Panc1 (cell line): Measurements from ENCODE around the gene BMP7. TPM values are rescaled to one million over a fixed set of nuclear protein-coding genes. Genes with fewer than 3 reads are reported as not detected.
A peak's percentile ranks its signal among the peaks of the same experiment; 100 is the strongest.
"Not testable (repeated sequence)": the region's sequence is repeated elsewhere in the genome, so short reads cannot be mapped to it uniquely, and the experiment has no call there.

Experiments
- ATAC-seq: fragments of 200-7000 bp; cut with Tn5 transposase; 2 replicates; pipeline ENCODE4 v1.9.1; 2020; ENCODE audit warnings: mild to moderate bottlenecking, moderate library complexity
- BruUV-seq: library from RNA; stranded (reverse); fragments of 400-500 nt; replicated peaks from 2 replicates; lab custom pipeline; 2021; lab: Mats Ljungman, UMichigan
- CTCF ChIA-PET: fragments of 300-600 bp; sonication (Branson Sonifier 250); formaldehyde crosslinking; loops from one replicate; lab custom pipeline; 2022; ENCODE audit warnings: antibody characterized with exemption; lab: Charles Lee
- POLR2A ChIA-PET: fragments of 300-600 bp; sonication (Branson Sonifier 250); formaldehyde crosslinking; loops from one replicate; lab custom pipeline; 2022; ENCODE audit warnings: antibody characterized with exemption; lab: Charles Lee
- DNase-seq: peaks from one replicate; pipeline ENCODE4 v3.0.0-alpha.2; 2010; ENCODE audit warnings: low read depth, low spot score
- H3K27ac ChIP-seq: 2 replicates; pipeline ENCODE4 v1.5.1; 2011; ENCODE audit warnings: mild to moderate bottlenecking, low read length, inconsistent platforms
- H3K27me3 ChIP-seq: fragments of 200-500 bp; sonication (Bioruptor generic); 2 replicates; pipeline ENCODE4 v1.6.0; 2014; ENCODE audit warnings: low read length, inconsistent platforms; ENCODE audit not compliant: control insufficient read depth, insufficient read depth
- H3K36me3 ChIP-seq: fragments of 200-500 bp; sonication (Bioruptor generic); 2 replicates; pipeline ENCODE4 v1.5.1; 2014; ENCODE audit warnings: inconsistent platforms, mild to moderate bottlenecking, low read length, moderate library complexity; ENCODE audit not compliant: control insufficient read depth, insufficient read depth
- H3K4me1 ChIP-seq: 2 replicates; pipeline ENCODE4 v1.5.1; 2011; ENCODE audit warnings: inconsistent platforms, mild to moderate bottlenecking, low read length, moderate library complexity; ENCODE audit not compliant: control insufficient read depth, insufficient read depth
- H3K4me3 ChIP-seq, 2 experiments: 2 replicates each; pipeline ENCODE4 v1.5.1; 2011 to 2012; ENCODE audit warnings: low read depth in 2 of 2, low read length in 2 of 2, mild to moderate bottlenecking in 2 of 2, inconsistent platforms in 1 of 2, moderate library complexity in 1 of 2
- H3K9me3 ChIP-seq: fragments of 200-500 bp; sonication (Bioruptor generic); 2 replicates; pipeline ENCODE4 v1.5.1; 2014; ENCODE audit warnings: low read depth, mild to moderate bottlenecking, inconsistent platforms, low read length, moderate library complexity; ENCODE audit not compliant: control insufficient read depth, insufficient read depth
- POLR2AphosphoS5 ChIP-seq: IDR thresholded peaks from 2 replicates; pipeline ENCODE4 v1.6.1; 2012; ENCODE audit warnings: mild to moderate bottlenecking, low read depth, low read length, moderate library complexity
- SIN3A ChIP-seq: IDR thresholded peaks from 2 replicates; pipeline ENCODE4 v1.6.1; 2012; ENCODE audit warnings: low read depth, mild to moderate bottlenecking, low read length, moderate library complexity, borderline replicate concordance; ENCODE audit not compliant: insufficient read depth
- TCF7L2 ChIP-seq: IDR thresholded peaks from 2 replicates; pipeline ENCODE4 v1.6.1; 2011; ENCODE audit warnings: mild to moderate bottlenecking, low read depth, low read length, inconsistent platforms
- in situ Hi-C: cut with HindIII; loops from 2 replicates; pipeline ENCODE4 v1.10.0; 2016; ENCODE audit warnings: low sequenced_read_pairs, low pct_unique_long_range_greater_than_20kb
- intact Hi-C: fragments of 100-400 bp; cut with micrococcal nuclease; formaldehyde crosslinking; loops from one replicate; pipeline ENCODE4 v1.10.0; 2022; ENCODE audit not compliant: unreplicated experiment
- total RNA-seq: library from RNA; stranded (reverse); gene quantifications from one replicate; pipeline ENCODE4 v1.2.1, GENCODE V29; 2021; ENCODE audit not compliant: unreplicated experiment
- TF ChIP-seq, protein P1 (sequence below), 2 experiments: IDR thresholded peaks; 2 replicates each; pipeline ENCODE4 v1.6.1; 2011 to 2012; ENCODE audit warnings: low read depth in 2 of 2, control low read depth in 1 of 2, low read length in 1 of 2, mild to moderate bottlenecking in 1 of 2, moderate library complexity in 1 of 2; ENCODE audit not compliant: insufficient read depth in 1 of 2
- TF ChIP-seq, protein P2 (sequence below): fragments of 450-650 bp; IDR thresholded peaks from 2 replicates; pipeline ENCODE4 v1.5.1; 2017; ENCODE audit warnings: mild to moderate bottlenecking

Gene BMP7
- total RNA-seq, 1 experiment from 2014 or later, result 11.5 TPM

DNA sequence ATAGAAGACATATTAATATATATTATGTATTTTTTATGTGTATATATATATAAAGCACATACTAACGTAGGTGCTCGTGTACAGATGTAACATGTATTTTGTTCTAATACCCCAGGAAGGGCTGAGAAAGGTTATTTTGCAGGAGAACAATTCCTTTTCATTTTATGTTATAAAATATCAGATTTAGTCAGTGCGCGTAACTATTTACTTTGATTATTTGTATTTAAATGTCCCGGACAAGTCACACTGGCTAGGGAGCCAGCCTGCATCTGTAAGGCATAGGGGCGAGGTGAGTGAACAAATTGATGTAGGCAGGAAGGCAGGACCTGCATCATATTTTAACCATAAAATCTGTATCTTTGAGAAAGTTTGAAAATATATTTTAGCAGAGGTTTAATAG lies 74.1 kb downstream of the BMP7 start:
- BruUV-seq, result no TSS peak
- H3K27me3 ChIP-seq, result no peaks in the 10 kb centered on the region
- CTCF ChIA-PET, result no interaction called here
- no peak overlapping the region for H3K4me3 ChIP-seq
- H3K36me3 ChIP-seq, result no peaks in the 10 kb centered on the region
- DNase-seq (no peak), ATAC-seq (no peak)
- H3K4me1 ChIP-seq, result no peaks in the 10 kb centered on the region
- in situ Hi-C loops (no loop called here), intact Hi-C loops (no loop called here)
- H3K27ac ChIP-seq, result no peak overlapping the region
- H3K9me3 ChIP-seq, result no peaks in the 10 kb centered on the region
- POLR2A ChIA-PET, result no interaction called here
- TF ChIP-seq, protein P1, sequence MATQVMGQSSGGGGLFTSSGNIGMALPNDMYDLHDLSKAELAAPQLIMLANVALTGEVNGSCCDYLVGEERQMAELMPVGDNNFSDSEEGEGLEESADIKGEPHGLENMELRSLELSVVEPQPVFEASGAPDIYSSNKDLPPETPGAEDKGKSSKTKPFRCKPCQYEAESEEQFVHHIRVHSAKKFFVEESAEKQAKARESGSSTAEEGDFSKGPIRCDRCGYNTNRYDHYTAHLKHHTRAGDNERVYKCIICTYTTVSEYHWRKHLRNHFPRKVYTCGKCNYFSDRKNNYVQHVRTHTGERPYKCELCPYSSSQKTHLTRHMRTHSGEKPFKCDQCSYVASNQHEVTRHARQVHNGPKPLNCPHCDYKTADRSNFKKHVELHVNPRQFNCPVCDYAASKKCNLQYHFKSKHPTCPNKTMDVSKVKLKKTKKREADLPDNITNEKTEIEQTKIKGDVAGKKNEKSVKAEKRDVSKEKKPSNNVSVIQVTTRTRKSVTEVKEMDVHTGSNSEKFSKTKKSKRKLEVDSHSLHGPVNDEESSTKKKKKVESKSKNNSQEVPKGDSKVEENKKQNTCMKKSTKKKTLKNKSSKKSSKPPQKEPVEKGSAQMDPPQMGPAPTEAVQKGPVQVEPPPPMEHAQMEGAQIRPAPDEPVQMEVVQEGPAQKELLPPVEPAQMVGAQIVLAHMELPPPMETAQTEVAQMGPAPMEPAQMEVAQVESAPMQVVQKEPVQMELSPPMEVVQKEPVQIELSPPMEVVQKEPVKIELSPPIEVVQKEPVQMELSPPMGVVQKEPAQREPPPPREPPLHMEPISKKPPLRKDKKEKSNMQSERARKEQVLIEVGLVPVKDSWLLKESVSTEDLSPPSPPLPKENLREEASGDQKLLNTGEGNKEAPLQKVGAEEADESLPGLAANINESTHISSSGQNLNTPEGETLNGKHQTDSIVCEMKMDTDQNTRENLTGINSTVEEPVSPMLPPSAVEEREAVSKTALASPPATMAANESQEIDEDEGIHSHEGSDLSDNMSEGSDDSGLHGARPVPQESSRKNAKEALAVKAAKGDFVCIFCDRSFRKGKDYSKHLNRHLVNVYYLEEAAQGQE (IDR thresholded peaks at IDR 0.05; ENCODE audit: insufficient read depth in 1 of 2, low read depth in 2 of 2, low read length in 1 of 2), result no peak
- no peak for TF ChIP-seq SIN3A
- no peak for TF ChIP-seq POLR2AphosphoS5
- TF ChIP-seq, protein P2, sequence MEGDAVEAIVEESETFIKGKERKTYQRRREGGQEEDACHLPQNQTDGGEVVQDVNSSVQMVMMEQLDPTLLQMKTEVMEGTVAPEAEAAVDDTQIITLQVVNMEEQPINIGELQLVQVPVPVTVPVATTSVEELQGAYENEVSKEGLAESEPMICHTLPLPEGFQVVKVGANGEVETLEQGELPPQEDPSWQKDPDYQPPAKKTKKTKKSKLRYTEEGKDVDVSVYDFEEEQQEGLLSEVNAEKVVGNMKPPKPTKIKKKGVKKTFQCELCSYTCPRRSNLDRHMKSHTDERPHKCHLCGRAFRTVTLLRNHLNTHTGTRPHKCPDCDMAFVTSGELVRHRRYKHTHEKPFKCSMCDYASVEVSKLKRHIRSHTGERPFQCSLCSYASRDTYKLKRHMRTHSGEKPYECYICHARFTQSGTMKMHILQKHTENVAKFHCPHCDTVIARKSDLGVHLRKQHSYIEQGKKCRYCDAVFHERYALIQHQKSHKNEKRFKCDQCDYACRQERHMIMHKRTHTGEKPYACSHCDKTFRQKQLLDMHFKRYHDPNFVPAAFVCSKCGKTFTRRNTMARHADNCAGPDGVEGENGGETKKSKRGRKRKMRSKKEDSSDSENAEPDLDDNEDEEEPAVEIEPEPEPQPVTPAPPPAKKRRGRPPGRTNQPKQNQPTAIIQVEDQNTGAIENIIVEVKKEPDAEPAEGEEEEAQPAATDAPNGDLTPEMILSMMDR, result no peak
- no peak for TF ChIP-seq TCF7L2

DNA sequence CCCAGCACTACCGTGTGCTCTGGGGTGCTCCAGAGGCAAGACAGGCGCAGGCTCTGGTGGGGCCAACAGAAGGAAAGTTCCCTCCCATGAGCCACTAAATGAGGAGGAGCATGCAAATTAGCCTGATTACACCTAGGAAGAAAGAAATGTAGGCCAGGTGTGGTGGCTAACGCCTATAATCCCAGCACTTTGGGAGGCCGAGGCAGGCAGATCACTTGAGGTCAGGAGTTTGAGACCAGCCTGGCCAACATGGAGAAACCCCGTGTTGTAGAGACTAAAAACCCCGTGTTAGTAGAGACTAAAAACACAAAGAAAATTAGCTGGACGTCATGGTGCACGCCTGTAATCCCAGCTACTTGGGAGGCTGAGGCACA lies 75.2 kb downstream of the BMP7 start:
- intact Hi-C loops, CTCF ChIA-PET, BruUV-seq, H3K27me3 ChIP-seq, H3K4me3 ChIP-seq, H3K9me3 ChIP-seq, H3K36me3 ChIP-seq, H3K4me1 ChIP-seq, H3K27ac ChIP-seq, ATAC-seq, POLR2A ChIA-PET, in situ Hi-C loops, DNase-seq: not testable (repeated sequence)

DNA sequence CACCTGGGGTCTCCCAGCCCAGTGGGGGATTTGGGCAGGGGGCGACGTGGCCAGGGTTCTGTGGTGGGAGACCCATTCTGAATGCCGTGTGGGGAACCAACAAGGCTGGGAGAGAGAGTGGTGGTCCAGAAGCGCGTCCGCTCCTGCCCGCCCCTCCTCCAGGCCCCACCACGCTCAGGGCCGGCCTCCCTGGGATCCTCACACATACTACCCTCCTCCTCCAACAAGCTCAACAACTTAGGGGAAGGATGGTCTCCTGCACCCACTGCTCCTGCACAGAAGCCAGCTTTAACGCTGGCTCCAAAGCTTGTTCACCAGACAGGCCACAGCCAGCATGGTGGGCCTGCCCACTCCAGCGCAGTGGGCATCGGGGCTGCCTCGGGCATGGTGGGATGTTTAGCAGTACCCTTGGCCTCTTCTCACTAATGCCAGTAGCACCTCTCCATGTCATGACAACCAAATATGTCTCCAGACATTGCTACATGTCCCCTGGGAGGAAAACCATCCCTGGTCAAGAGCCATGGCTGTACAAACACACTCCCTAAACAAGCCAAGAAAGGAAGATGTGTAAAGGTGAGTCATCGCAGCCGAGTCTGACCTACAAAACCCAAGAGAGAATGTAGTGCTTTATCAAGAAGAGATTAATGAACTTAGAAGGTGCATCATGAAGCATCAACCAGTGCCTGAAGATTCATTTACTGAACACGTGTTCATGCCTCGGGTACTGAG lies 75.7 kb downstream of the BMP7 start:
- DNase-seq (no peak), ATAC-seq (peak; percentile 73)
- in situ Hi-C loops (no loop called here), intact Hi-C loops (no loop called here)
- Histone ChIP-seq H3K36me3 (no peaks in the 10 kb centered on the region), H3K4me3 (no peak overlapping the region), H3K9me3 (no peaks in the 10 kb centered on the region), H3K27ac (no peak overlapping the region), H3K4me1 (no peaks in the 10 kb centered on the region), H3K27me3 (no peaks in the 10 kb centered on the region)
- TF ChIP-seq SIN3A (no peak), TCF7L2 (no peak), POLR2AphosphoS5 (no peak)
- TF ChIP-seq, protein P2, result no peak
- BruUV-seq, result no TSS peak
- ChIA-PET POLR2A (no interaction called here), CTCF (no interaction called here)
